GM19395 (cell line): ENCODE measurements around the gene ADGRB2.

Experiments used
- ATAC-seq: cut with Tn5 transposase; IDR thresholded peaks from one replicate; pipeline ENCODE4 v1.9.1; 2021; ENCODE audit warnings: mild to moderate bottlenecking, moderate library complexity; ENCODE audit not compliant: unreplicated experiment

The ADGRB2 gene

GRCh38 chr1:31687601-31688000 is 76.5 kb downstream of the ADGRB2 start:
- ATAC-seq = no peak

GRCh38 chr1:31685795-31686194 is 78.3 kb downstream of the ADGRB2 start:
- ATAC-seq = no peak

GRCh38 chr1:31683997-31684396 is 80.1 kb downstream of the ADGRB2 start:
- no peak for ATAC-seq

GRCh38 chr1:31681415-31681814 is 82.7 kb downstream of the ADGRB2 start:
- ATAC-seq = no peak

GRCh38 chr1:31679676-31680230 is 84.4 kb downstream of the ADGRB2 start:
- ATAC-seq = no peak

- ATAC-seq = no peak
Observed at GRCh38 chr1:31679091-31679490, 85.0 kb downstream of the ADGRB2 start.

GRCh38 chr1:31678681-31679080 is 85.5 kb downstream of the ADGRB2 start:
- ATAC-seq = no peak

- no peak for ATAC-seq
Observed at GRCh38 chr1:31677949-31678348, 86.2 kb downstream of the ADGRB2 start.

- ATAC-seq = no peak
Observed at GRCh38 chr1:31677401-31677800, 86.7 kb downstream of the ADGRB2 start.
